ENCODE measurements around the gene GABBR2. TPM values are rescaled to one million over a fixed set of nuclear protein-coding genes. Genes with fewer than 3 reads are reported as not detected.

Gene GABBR2
- total RNA-seq, 2 experiments from 2014 or later: not detected

DNA sequence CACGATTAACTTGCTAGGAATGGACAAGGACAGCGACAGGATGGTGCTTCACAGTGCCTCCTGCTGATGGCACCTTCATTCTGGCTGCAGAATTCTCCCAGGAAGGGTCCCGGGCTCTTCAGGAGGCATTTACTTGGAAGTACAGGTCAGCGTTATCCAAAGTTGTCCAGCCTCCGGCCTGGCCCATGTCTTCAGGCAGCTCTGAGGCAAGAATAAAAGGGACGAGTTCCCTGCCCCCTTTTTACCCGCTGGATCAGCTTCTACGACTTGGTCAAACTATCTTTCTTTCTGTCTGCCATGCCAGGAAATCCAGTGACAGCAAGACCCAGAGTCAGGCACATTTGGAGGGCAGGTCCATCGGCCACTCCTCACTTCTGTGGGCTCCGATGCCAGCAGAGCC is 23.4 kb upstream of the GABBR2 start:
- no TSS peak for BruUV-seq (replicated peaks)
- POLR2A ChIA-PET: no interaction called here

DNA sequence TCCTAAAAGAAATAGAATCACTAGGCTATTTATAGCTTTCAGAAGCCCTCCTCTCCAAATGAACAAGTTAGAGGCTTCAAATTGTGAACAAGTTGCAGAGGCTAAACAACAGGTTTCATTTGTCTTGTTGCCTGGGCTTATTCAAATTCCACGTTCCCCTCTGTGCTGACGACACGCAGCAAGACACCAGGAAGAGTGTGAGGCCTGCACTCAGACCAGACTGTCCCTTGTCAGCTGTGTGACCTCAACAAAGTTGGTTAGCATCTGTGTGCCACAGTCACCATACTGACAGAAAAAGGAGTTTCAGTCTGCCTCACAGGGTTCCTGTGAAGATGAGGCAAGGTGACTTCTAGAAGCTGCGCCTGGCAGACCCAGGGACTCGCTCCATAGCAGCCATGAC is 22.1 kb upstream of the GABBR2 start:
- Histone ChIP-seq H3K9me3 (ENCODE audit: low read length) (no peaks in the 10 kb centered on the region), H3K4me2 (ENCODE audit: low read length) (no peak overlapping the region), H3K36me3 (ENCODE audit: insufficient read depth, low read length) (no peaks in the 10 kb centered on the region), H4K20me1 (ENCODE audit: insufficient read depth, low read length) (no peaks in the 10 kb centered on the region), H3K9me2 (ENCODE audit: insufficient read depth, low read length) (no peaks in the 10 kb centered on the region), H2AFZ (ENCODE audit: low read length) (no peak overlapping the region), H3K27ac (ENCODE audit: low read depth, low read length, poor library complexity, severe bottlenecking) (no peak overlapping the region), H3K4me3 (ENCODE audit: low read depth, low read length, poor library complexity, severe bottlenecking) (no peak overlapping the region), H3K4me1 (ENCODE audit: insufficient read depth, low read length, poor library complexity, severe bottlenecking) (peaks cover 19% of the 10 kb centered on the region), H3K79me2 (ENCODE audit: insufficient read depth, low read depth, low read length) (no peaks in the 10 kb centered on the region)
- BruUV-seq (replicated peaks): no TSS peak
- no peak for DNase-seq (ENCODE audit: low spot score)
- POLR2A ChIA-PET: no interaction called here
- CTCF ChIA-PET (ENCODE audit: unreplicated experiment): no interaction called here
- TF ChIP-seq EZH2phosphoT487 (IDR thresholded peaks at IDR 0.05; ENCODE audit: borderline replicate concordance, low read depth, low read length): no peak
- TF ChIP-seq, protein P1, sequence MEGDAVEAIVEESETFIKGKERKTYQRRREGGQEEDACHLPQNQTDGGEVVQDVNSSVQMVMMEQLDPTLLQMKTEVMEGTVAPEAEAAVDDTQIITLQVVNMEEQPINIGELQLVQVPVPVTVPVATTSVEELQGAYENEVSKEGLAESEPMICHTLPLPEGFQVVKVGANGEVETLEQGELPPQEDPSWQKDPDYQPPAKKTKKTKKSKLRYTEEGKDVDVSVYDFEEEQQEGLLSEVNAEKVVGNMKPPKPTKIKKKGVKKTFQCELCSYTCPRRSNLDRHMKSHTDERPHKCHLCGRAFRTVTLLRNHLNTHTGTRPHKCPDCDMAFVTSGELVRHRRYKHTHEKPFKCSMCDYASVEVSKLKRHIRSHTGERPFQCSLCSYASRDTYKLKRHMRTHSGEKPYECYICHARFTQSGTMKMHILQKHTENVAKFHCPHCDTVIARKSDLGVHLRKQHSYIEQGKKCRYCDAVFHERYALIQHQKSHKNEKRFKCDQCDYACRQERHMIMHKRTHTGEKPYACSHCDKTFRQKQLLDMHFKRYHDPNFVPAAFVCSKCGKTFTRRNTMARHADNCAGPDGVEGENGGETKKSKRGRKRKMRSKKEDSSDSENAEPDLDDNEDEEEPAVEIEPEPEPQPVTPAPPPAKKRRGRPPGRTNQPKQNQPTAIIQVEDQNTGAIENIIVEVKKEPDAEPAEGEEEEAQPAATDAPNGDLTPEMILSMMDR (conservative IDR thresholded peaks at IDR 0.05; ENCODE audit: low read length): no peak
- intact Hi-C loops (cut with micrococcal nuclease; ENCODE audit: unreplicated experiment): no loop called here

More for the DNA sequence above, 23.4 kb upstream of the GABBR2 start:
- H3K27ac ChIP-seq (ENCODE audit: low read depth, low read length, poor library complexity, severe bottlenecking): no peak overlapping the region
- CTCF ChIA-PET (ENCODE audit: unreplicated experiment): no interaction called here
- no peak for DNase-seq (ENCODE audit: low spot score)
- no peak overlapping the region for H3K4me3 ChIP-seq (ENCODE audit: low read depth, low read length, poor library complexity, severe bottlenecking)
- H3K9me2 ChIP-seq (ENCODE audit: insufficient read depth, low read length): no peaks in the 10 kb centered on the region
- no peak overlapping the region for H3K4me2 ChIP-seq (ENCODE audit: low read length)
- no peaks in the 10 kb centered on the region for H3K79me2 ChIP-seq (ENCODE audit: insufficient read depth, low read depth, low read length)
- no peak overlapping the region for H2AFZ ChIP-seq (ENCODE audit: low read length)
- no peaks in the 10 kb centered on the region for H3K36me3 ChIP-seq (ENCODE audit: insufficient read depth, low read length)
- H3K4me1 ChIP-seq (ENCODE audit: insufficient read depth, low read length, poor library complexity, severe bottlenecking): peaks cover 7% of the 10 kb centered on the region
- TF ChIP-seq EZH2phosphoT487 (IDR thresholded peaks at IDR 0.05; ENCODE audit: borderline replicate concordance, low read depth, low read length): no peak
- TF ChIP-seq, protein P1 (conservative IDR thresholded peaks at IDR 0.05; ENCODE audit: low read length): no peak
- H4K20me1 ChIP-seq (ENCODE audit: insufficient read depth, low read length): no peaks in the 10 kb centered on the region
- intact Hi-C loops (cut with micrococcal nuclease; ENCODE audit: unreplicated experiment): no loop called here
- H3K9me3 ChIP-seq (ENCODE audit: low read length): no peaks in the 10 kb centered on the region

DNA sequence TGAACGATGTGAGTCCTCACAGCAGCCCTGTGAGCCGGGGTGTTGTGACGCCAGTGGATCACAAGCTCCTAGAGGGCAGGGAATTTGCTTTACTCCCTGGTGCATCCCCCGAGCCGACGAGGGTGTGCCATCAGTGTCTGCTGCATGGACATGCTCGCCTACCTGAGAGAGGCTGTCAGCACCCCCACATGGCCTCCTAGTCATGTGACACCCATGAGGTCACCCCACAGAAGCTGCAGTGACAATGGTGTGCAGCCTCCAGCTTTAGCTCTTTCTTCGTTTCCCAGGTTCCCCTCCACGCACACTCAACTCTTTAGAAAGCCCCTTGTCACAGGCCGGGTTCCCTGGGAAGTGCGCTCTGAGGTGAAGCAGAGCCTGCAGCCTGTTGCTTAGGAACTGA is 19.8 kb upstream of the GABBR2 start:
- no peak overlapping the region for H3K27ac ChIP-seq (ENCODE audit: low read depth, low read length, poor library complexity, severe bottlenecking)
- no TSS peak for BruUV-seq (replicated peaks)
- H2AFZ ChIP-seq (ENCODE audit: low read length): no peak overlapping the region
- POLR2A ChIA-PET: interaction anchor here (0.6 kb wide), 1 partner anchor 11 kb away, joined by 4 read pairs; no protein-coding TSS in a partner anchor
- H3K4me3 ChIP-seq (ENCODE audit: low read depth, low read length, poor library complexity, severe bottlenecking): no peak overlapping the region
- H3K4me1 ChIP-seq (ENCODE audit: insufficient read depth, low read length, poor library complexity, severe bottlenecking): peaks cover 22% of the 10 kb centered on the region
- no peaks in the 10 kb centered on the region for H3K36me3 ChIP-seq (ENCODE audit: insufficient read depth, low read length)
- no peaks in the 10 kb centered on the region for H3K9me2 ChIP-seq (ENCODE audit: insufficient read depth, low read length)
- no peaks in the 10 kb centered on the region for H4K20me1 ChIP-seq (ENCODE audit: insufficient read depth, low read length)
- no peak for DNase-seq (ENCODE audit: low spot score)
- H3K9me3 ChIP-seq (ENCODE audit: low read length): no peaks in the 10 kb centered on the region
- TF ChIP-seq, protein P1 (conservative IDR thresholded peaks at IDR 0.05; ENCODE audit: low read length): no peak
- no peak for TF ChIP-seq EZH2phosphoT487 (IDR thresholded peaks at IDR 0.05; ENCODE audit: borderline replicate concordance, low read depth, low read length)
- H3K4me2 ChIP-seq (ENCODE audit: low read length): no peak overlapping the region
- CTCF ChIA-PET (ENCODE audit: unreplicated experiment): interaction anchor here (0.9 kb wide), 1 partner anchor 42 kb away, joined by 3 read pairs; no protein-coding TSS in a partner anchor
- intact Hi-C loops (cut with micrococcal nuclease; ENCODE audit: unreplicated experiment): no loop called here
- no peaks in the 10 kb centered on the region for H3K79me2 ChIP-seq (ENCODE audit: insufficient read depth, low read depth, low read length)
